Ecto neural progenitor cell (in vitro differentiated cells): Measurements from ENCODE around the gene ELOB.

ENCODE experiments used
- DNase-seq: peaks from one replicate; pipeline ENCODE4 v3.0.0-alpha.2; 2018; ENCODE audit warnings: low spot score

Gene ELOB

GRCh38 chr16:2782583-2783351 is 5.7 kb upstream of the ELOB start:
- DNase-seq = no peak

GRCh38 chr16:2779978-2780898 is 3.2 kb upstream of the ELOB start:
- DNase-seq = no peak

DNA sequence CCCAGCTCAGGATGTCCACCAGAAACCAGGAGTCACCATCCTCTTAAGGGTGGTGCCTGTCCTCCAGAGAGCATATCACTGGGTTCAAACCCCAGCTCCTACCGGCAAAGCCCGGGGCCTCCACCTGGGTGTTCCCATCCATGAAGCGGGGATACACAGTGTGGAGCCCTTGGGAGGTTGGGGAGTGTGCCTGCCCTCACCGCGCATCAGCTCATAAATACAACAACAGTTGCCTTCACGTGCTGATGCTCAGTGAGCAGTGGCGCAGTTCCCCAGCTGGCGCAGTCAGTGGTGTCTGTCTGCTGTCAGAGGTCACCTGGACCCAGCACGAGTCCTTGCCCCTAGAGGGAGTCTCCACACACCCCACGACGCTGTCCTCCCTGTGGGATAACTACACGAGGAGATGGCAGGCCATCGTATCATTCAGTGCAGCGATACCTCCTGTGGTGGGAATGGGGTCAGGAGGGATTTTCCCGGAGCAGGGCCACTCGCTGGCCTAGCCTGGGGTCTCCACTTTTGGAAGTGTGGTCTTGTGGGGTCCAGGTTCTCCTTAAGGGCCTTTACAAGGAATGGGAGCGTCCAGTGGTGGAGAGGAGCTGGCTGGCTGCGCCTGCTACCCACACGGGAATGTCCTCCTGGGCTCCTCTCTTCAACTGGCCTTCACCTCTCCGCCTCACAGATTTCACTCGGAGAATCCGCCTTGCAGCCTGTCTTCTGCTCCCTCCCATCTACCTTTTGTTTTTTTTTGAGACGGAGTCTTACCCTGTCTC is 2.3 kb upstream of the ELOB start:
- DNase-seq = no peak

- no peak for DNase-seq
These were observed 1.5 kb upstream of the ELOB start for GRCh38 chr16:2778630-2778958.

GRCh38 chr16:2777903-2778629 is 986 bp upstream of the ELOB start:
- no peak for DNase-seq

- no peak for DNase-seq
These were observed 460 bp downstream of the ELOB start for GRCh38 chr16:2776500-2777139.

GRCh38 chr16:2775765-2776499 is 1.1 kb downstream of the ELOB start:
- DNase-seq = no peak

- DNase-seq = no peak
These were observed 1.9 kb downstream of the ELOB start for GRCh38 chr16:2775131-2775716.

GRCh38 chr16:2774161-2774891 is 2.8 kb downstream of the ELOB start:
- no peak for DNase-seq

DNA sequence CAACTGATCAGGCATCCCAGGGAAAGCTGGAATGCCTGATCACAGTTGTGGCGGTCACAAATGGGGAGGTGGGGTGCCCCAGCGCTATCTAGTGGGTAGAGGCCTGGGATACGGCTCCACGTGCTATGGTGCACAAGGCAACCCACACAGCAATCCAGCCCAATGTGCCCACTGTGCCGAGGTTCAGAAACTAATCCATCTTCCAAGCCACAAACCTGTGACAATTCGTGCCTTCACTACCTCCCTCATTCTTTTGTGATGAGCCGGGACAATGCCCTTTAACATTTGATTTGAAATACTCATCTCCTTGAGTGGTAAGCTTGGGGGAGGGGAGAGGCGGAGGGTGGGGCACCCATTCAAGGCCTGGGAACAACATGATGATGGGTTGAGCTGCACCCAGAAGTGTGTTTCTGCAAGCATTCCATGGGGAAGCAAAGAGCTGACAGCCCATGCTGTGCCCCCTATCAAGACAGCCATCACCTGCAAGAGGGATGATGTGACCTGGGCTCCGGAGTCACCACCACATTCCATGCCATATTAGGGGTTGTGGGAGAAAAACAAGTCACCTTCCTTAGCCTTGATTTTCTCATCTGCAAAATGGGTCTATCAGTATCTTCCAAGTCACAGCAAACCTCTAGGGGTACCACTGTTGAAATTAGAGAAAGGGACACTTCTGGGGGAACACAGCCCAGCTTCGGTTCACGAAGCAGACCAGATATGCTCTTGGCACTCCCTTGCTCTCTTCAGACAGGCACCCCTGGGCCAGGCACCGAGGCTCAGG is 3.7 kb downstream of the ELOB start:
- no peak for DNase-seq

DNA sequence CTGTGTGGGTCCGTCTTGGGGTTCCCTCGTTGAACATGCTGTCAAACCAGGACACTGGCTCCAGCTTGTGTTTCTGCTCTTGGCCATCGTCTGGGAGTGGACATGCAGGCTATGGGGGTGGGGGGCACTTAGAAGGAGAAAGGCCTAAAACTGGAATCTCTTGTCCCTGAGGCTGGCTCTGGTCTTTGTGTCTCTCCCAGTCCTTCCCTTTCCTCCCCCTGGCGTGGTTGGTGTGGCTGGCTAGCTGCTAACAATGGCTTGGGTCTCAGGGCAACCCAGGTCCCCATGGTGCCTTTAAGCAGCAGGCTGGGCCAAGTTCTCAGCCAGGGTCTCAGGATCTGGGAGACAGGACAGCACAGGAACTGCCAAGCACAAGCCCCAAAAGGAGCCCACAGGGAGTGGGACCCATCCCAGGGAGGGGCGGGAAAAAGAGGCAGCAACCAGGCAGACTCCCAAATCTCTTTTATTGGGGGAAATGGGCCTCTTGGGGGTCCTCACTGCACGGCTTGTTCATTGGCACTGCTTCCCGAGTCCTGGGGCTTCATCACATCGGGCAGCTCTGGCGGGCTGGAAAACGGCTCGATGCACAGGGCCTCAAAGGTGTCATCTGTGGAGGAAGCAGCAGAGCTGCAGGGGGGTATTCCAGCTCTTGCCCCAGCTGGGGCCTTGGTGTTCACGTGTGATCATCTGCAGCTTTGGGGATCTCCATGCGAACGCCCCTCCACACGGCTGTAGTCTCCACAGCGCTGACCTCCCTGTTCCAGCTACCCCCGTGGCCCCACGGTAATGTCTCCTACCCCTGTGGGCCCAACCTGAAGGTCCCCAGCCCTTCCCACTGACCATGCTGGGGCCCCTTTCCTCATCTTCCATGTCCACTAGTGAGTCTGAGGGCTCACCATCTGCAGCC is 5.3 kb downstream of the ELOB start:
- no peak for DNase-seq

- no peak for DNase-seq
These were observed 6.8 kb downstream of the ELOB start for GRCh38 chr16:2770057-2770951.

- DNase-seq = no peak
These were observed 7.4 kb downstream of the ELOB start for GRCh38 chr16:2769675-2770056.

GRCh38 chr16:2769100-2769529 is 8.0 kb downstream of the ELOB start:
- DNase-seq = no peak

GRCh38 chr16:2768403-2769089 is 8.5 kb downstream of the ELOB start:
- no peak for DNase-seq

DNA sequence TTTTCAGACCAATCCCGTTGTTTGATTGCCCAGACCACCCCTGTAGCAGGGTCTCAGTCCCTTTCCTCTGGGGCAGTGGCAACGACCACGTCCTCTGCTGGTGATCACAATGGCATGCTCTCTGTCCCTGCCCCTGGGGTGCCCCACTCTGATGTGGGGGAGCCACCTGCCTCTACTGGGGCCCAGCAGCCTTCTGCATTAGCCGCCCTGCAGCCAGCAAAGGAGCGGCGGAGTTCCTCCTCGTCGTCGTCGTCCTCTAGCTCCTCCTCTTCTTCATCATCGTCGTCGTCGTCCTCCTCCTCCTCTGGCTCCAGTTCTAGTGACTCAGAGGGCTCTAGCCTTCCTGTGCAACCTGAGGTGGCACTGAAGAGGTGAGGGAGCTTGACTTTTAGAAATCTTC is 9.2 kb downstream of the ELOB start:
- DNase-seq = no peak
